ENCODE data around the gene SLC35D2. TPM values are rescaled to one million over a fixed set of nuclear protein-coding genes. Genes with fewer than 3 reads are reported as not detected.
"Not testable (repeated sequence)": the region's sequence is repeated elsewhere in the genome, so short reads cannot be mapped to it uniquely, and the experiment has no call there.

The SLC35D2 gene
- total RNA-seq, 2 donors from 2014 or later: 90.5 to 94.6 TPM

- ATAC-seq: peak; percentile 39
- DNase-seq; intact Hi-C loops (cut with DNase I, micrococcal nuclease): not testable (repeated sequence)
Observed at GRCh38 chr9:96322736-96323135, 60.8 kb downstream of the SLC35D2 start.

- intact Hi-C loops (cut with DNase I, micrococcal nuclease); DNase-seq; ATAC-seq: not testable (repeated sequence)
Observed at GRCh38 chr9:96322210-96322609, 61.3 kb downstream of the SLC35D2 start.

- ATAC-seq (no peak), DNase-seq (no peak)
- intact Hi-C loops (cut with DNase I, micrococcal nuclease): no loop called here
Observed at GRCh38 chr9:96321515-96321914, 62.0 kb downstream of the SLC35D2 start.

GRCh38 chr9:96320749-96321280 lies 62.7 kb downstream of the SLC35D2 start:
- DNase-seq (no peak), ATAC-seq (no peak)
- intact Hi-C loops (cut with DNase I, micrococcal nuclease): no loop called here

- DNase-seq (no peak), ATAC-seq (no peak)
- intact Hi-C loops (cut with DNase I, micrococcal nuclease): loop anchor here in 1 of 2 donors (10.0 kb wide), 1 partner anchor 84 kb away; no protein-coding TSS in a partner anchor
Observed at GRCh38 chr9:96318921-96319565, 64.5 kb downstream of the SLC35D2 start.

GRCh38 chr9:96317335-96317980 lies 66.1 kb downstream of the SLC35D2 start:
- ATAC-seq: peak; percentile 70
- DNase-seq: peak in 1 of 2 donors; percentile 52
- intact Hi-C loops (cut with DNase I, micrococcal nuclease): loop anchor here in 1 of 2 donors (10.0 kb wide), 1 partner anchor 83 kb away; no protein-coding TSS in a partner anchor

GRCh38 chr9:96309850-96310249 lies 73.7 kb downstream of the SLC35D2 start:
- no peak for DNase-seq
- intact Hi-C loops (cut with DNase I, micrococcal nuclease): loop anchor here in 1 of 2 donors (10.0 kb wide), 1 partner anchor 75 kb away; no protein-coding TSS in a partner anchor

GRCh38 chr9:96306958-96307357 lies 76.6 kb downstream of the SLC35D2 start:
- ATAC-seq; intact Hi-C loops (cut with DNase I, micrococcal nuclease); DNase-seq: not testable (repeated sequence)

More at GRCh38 chr9:96309850-96310249, 73.7 kb downstream of the SLC35D2 start:
- ATAC-seq: no peak

GRCh38 chr9:96305171-96305570 lies 78.3 kb downstream of the SLC35D2 start:
- ATAC-seq: no peak
- intact Hi-C loops (cut with DNase I, micrococcal nuclease): no loop called here
- DNase-seq: no peak

- ATAC-seq: no peak
- no peak for DNase-seq
- intact Hi-C loops (cut with DNase I, micrococcal nuclease): no loop called here
Observed at GRCh38 chr9:96304230-96304629, 79.3 kb downstream of the SLC35D2 start.

GRCh38 chr9:96302021-96302420 lies 81.5 kb downstream of the SLC35D2 start, which contains the start of gene HSD17B3:
HSD17B3 (minus strand) TSS chr9:96302176; CDS start chr9:96302104, 72 bp downstream.
- ATAC-seq (no peak), DNase-seq (no peak)
- intact Hi-C loops (cut with DNase I, micrococcal nuclease): no loop called here

GRCh38 chr9:96299823-96300222 lies 83.7 kb downstream of the SLC35D2 start:
- ATAC-seq (no peak), DNase-seq (no peak)
- intact Hi-C loops (cut with DNase I, micrococcal nuclease): no loop called here

- intact Hi-C loops (cut with DNase I, micrococcal nuclease): no loop called here
- no peak for ATAC-seq
- DNase-seq: no peak
Observed at GRCh38 chr9:96294159-96294545, 89.4 kb downstream of the SLC35D2 start.

GRCh38 chr9:96293498-96294158 lies 89.9 kb downstream of the SLC35D2 start:
- no peak for DNase-seq
- no peak for ATAC-seq
- intact Hi-C loops (cut with DNase I, micrococcal nuclease): no loop called here

- DNase-seq (no peak), ATAC-seq (no peak)
- intact Hi-C loops (cut with DNase I, micrococcal nuclease): no loop called here
Observed at GRCh38 chr9:96289392-96289791, 94.1 kb downstream of the SLC35D2 start.

- intact Hi-C loops (cut with DNase I, micrococcal nuclease): no loop called here
- no peak for ATAC-seq
Observed at GRCh38 chr9:96281641-96282040, 101.9 kb downstream of the SLC35D2 start.

GRCh38 chr9:96279932-96280331 lies 103.6 kb downstream of the SLC35D2 start:
- intact Hi-C loops (cut with DNase I, micrococcal nuclease): no loop called here
- DNase-seq (no peak), ATAC-seq (no peak)

More at GRCh38 chr9:96281641-96282040, 101.9 kb downstream of the SLC35D2 start:
- DNase-seq: no peak

- no peak for DNase-seq
- intact Hi-C loops (cut with DNase I, micrococcal nuclease): no loop called here
- ATAC-seq: no peak
Observed at GRCh38 chr9:96274939-96275338, 108.6 kb downstream of the SLC35D2 start.

Measured in left colon (tissue), 2 donors.